ENCODE results near the gene PDE4B. TPM values are rescaled to one million over a fixed set of nuclear protein-coding genes. Genes with fewer than 3 reads are reported as not detected.
"Not testable (repeated sequence)": the region's sequence is repeated elsewhere in the genome, so short reads cannot be mapped to it uniquely, and the experiment has no call there.

PDE4B gene
- total RNA-seq, 1 donor from 2014 or later, result 3.8 TPM

- no peak for DNase-seq (ENCODE audit: low read depth)
- TF ChIP-seq CTCF (conservative IDR thresholded peaks at IDR 0.05; ENCODE audit: low read depth, low read length), result no peak
- H3K4me3 ChIP-seq (ENCODE audit: low read depth, low read length), result no peak overlapping the region
Measured at GRCh38 chr1:66316464-66317247, 524.0 kb downstream of the PDE4B start.

- H3K4me3 ChIP-seq (ENCODE audit: low read depth, low read length), result no peak overlapping the region
- TF ChIP-seq CTCF (conservative IDR thresholded peaks at IDR 0.05; ENCODE audit: low read depth, low read length), result no peak
- DNase-seq (ENCODE audit: low read depth), result no peak
Measured at GRCh38 chr1:66317248-66317515, 524.5 kb downstream of the PDE4B start.

DNA sequence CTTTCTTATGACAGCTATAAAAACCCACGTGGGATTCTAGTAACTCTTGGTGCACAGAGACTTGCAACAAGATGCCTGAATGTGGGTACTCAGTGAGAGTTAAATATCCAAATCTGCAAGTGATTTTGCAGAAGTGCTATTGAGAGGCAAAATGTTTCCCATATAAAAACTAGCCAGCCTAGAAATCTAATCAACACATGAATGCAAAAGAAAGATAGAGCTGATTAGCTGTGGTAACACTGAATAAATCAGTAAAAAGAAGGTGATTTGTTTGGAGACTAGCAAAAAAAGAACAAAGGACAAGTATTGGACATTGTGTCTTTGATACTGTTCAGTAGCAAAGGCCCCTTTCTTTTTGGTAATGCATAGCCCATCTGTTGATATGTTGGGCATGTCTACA lies 527.5 kb downstream of the PDE4B start:
- TF ChIP-seq CTCF (conservative IDR thresholded peaks at IDR 0.05; ENCODE audit: low read depth, low read length), result no peak
- H3K4me3 ChIP-seq (ENCODE audit: low read depth, low read length), result no peak overlapping the region
- no peak for DNase-seq (ENCODE audit: low read depth)

- DNase-seq (ENCODE audit: low read depth); H3K4me3 ChIP-seq (ENCODE audit: low read depth, low read length): not testable (repeated sequence)
Measured at GRCh38 chr1:66322462-66322861, 529.8 kb downstream of the PDE4B start.

DNA sequence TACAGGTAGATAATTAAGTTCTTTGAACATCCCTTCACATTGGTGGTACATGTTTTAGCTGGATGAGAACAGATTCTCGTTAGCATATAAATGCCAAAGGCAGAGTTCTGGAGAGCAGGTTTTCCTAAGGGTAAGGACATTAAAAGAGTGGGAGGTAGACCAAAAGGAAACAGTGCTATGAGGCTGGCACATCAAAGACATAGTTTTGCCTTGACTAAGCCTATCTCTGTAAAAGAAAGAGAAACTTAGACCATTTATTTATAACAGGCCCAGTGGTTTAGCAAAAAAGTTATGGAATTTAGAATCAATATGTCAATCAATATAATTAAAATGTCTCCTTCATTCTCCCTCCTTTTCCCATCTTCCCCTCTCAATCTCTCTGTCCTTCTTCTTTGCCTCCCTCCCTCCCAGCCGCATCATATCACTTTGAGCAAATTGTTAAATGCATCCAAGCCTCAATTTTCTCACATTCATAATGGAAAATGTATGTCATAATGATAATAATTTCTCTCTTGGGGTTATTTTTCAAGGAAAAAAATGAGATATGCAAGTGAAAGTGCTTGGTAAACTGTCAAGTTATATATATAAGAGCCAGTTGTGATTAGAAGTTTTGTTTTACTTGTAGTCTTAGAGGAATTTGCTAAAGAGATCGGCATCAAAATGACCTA lies 531.4 kb downstream of the PDE4B start:
- no peak for DNase-seq (ENCODE audit: low read depth)
- TF ChIP-seq CTCF (conservative IDR thresholded peaks at IDR 0.05; ENCODE audit: low read depth, low read length), result no peak
- no peak overlapping the region for H3K4me3 ChIP-seq (ENCODE audit: low read depth, low read length)

DNA sequence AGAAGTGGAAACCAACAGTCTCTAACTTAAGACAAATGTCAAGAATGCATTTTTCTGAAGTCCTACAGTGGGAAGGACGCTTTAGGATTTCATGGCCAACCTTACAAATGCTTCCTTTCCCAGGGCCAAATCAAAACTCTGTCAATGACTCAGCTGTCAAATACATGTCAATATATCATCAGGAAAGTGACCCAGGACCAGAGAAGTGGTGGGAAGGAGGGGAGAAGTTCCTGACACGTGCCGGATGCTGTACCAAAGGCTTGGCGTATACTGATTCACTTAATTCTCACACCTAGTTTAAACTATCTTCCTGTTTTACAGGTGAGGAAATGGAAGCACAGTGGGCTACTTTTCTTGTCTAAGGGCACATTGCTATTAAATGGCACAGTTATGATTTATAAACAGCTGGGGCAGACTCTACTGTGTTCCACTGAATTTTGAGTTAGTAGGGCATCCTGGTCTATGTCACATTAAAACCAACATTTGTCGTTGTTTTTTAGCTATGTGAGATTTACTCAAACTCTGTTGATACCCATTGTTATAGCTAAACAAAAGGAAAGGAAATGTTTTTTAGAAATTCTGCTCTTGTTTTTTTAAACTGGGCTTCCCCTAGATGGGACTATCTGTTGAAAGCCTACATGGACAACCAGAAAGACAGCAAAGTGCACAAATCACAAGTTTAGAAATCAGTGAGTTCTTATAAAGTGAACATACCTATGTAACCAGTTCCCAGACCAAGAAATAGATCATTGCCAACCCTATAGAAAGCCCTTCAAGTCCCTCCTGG lies 533.1 kb downstream of the PDE4B start:
- H3K4me3 ChIP-seq (ENCODE audit: low read depth, low read length), result no peak overlapping the region
- DNase-seq (ENCODE audit: low read depth), result no peak
- no peak for TF ChIP-seq CTCF (conservative IDR thresholded peaks at IDR 0.05; ENCODE audit: low read depth, low read length)

- DNase-seq (ENCODE audit: low read depth), result no peak
- TF ChIP-seq CTCF (conservative IDR thresholded peaks at IDR 0.05; ENCODE audit: low read depth, low read length), result no peak
- H3K4me3 ChIP-seq (ENCODE audit: low read depth, low read length), result no peak overlapping the region
Measured at GRCh38 chr1:66326867-66327266, 534.2 kb downstream of the PDE4B start.

Data from epithelial cell of proximal tubule (primary cell).